Adrenal gland (tissue), 5 donors: ENCODE results near the gene JKAMP.

ENCODE experiments used
- POLR2A ChIP-seq, 2 donors: fragments of 450-650 bp; IDR thresholded peaks; one replicate each; pipeline ENCODE4 v1.6.1; 2017; ENCODE audit warnings: antibody characterized with exemption in 2 of 2, mild to moderate bottlenecking in 2 of 2, moderate library complexity in 1 of 2
- TF ChIP-seq, protein P1 (sequence below), 6 experiments: fragments of 450-650 bp in 4 of 6; fragments of 200-600 bp in 2 of 6; sonication (generic) in 1 of 6; IDR thresholded peaks; 1 replicate in 5 of 6; 2 replicates in 1 of 6; pipeline versions ENCODE4 v1.5.1 to v1.8.0; 2016 to 2021; ENCODE audit warnings: antibody characterized with exemption in 6 of 6, mild to moderate bottlenecking in 2 of 6, moderate library complexity in 1 of 6
- donor health status: DM: no; HTN: no; CAD: no.

DNA sequence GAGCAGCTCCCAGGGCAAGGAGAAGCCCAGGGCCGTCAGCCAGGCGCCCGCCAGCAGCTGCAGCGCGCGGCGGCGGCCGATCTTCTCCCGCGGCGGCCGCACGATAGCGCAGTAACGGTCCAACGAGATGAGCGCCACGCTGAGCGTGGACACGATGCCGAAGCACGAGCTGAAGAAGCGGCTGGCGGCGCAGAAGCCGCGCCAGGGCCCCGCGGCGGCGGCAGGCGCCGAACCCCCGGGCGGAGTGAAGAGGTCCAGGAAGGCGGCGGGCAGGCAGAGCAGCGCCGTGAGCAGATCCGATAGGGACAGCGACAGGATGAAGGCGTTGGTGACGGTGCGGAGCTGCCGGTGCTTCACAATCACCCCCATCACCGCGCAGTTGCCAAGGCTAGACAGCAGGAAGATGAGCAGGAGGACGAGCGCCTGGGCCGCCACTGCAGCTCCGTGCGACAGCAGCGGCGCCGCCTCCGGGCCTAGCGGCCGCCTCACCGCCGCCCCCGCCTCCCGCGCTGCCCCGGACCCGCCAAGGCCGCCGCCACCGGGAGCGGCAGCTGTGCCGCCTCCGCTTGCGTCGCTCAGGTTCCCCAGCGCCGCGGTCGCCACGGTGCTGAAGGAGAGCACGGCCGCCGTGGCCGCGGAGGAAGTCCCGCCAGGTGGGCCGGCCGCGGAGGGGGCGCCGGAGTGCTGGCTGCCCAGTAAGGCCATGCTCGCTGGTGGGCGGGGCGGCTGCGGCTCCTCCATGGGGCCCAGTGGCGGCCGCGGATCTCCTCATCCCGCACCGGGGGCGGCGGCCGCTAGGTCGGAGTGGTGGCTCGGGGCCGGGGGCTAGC is 19.6 kb upstream of the JKAMP start:
- peak in 1 of 2 donors; percentile 29 for TF ChIP-seq POLR2A (IDR thresholded peaks at IDR 0.05)
- TF ChIP-seq, protein P1, sequence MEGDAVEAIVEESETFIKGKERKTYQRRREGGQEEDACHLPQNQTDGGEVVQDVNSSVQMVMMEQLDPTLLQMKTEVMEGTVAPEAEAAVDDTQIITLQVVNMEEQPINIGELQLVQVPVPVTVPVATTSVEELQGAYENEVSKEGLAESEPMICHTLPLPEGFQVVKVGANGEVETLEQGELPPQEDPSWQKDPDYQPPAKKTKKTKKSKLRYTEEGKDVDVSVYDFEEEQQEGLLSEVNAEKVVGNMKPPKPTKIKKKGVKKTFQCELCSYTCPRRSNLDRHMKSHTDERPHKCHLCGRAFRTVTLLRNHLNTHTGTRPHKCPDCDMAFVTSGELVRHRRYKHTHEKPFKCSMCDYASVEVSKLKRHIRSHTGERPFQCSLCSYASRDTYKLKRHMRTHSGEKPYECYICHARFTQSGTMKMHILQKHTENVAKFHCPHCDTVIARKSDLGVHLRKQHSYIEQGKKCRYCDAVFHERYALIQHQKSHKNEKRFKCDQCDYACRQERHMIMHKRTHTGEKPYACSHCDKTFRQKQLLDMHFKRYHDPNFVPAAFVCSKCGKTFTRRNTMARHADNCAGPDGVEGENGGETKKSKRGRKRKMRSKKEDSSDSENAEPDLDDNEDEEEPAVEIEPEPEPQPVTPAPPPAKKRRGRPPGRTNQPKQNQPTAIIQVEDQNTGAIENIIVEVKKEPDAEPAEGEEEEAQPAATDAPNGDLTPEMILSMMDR (IDR thresholded peaks at IDR 0.05) = no peak
